LNCAP (cell line): ENCODE measurements around the gene HSPA12A.

Experiments
- CTCF ChIP-seq: fragments of 450-650 bp; IDR thresholded peaks from 2 replicates; pipeline ENCODE4 v1.5.1; 2017; ENCODE audit warnings: mild to moderate bottlenecking

Gene HSPA12A

GRCh38 chr10:116667484-116667883 lies 74.9 kb downstream of the HSPA12A start:
- TF ChIP-seq CTCF = no peak

GRCh38 chr10:116665541-116666125 lies 76.7 kb downstream of the HSPA12A start:
- no peak for TF ChIP-seq CTCF

- no peak for TF ChIP-seq CTCF
These were observed 77.7 kb downstream of the HSPA12A start for GRCh38 chr10:116664631-116665030.

- no peak for TF ChIP-seq CTCF
These were observed 79.0 kb downstream of the HSPA12A start for GRCh38 chr10:116663342-116663741.

GRCh38 chr10:116660860-116661259 lies 81.5 kb downstream of the HSPA12A start:
- TF ChIP-seq CTCF = no peak

GRCh38 chr10:116659049-116659670 lies 83.2 kb downstream of the HSPA12A start:
- TF ChIP-seq CTCF = no peak

- no peak for TF ChIP-seq CTCF
These were observed 84.4 kb downstream of the HSPA12A start for GRCh38 chr10:116657863-116658551.
